Testis (tissue), 3 donors: ENCODE results near the gene TCF23. TPM values are rescaled to one million over a fixed set of nuclear protein-coding genes. Genes with fewer than 3 reads are reported as not detected.
A peak's percentile ranks its signal among the peaks of the same experiment; 100 is the strongest.

Experiments used
- DNase-seq: peaks from one replicate; pipeline ENCODE4 v3.0.0-alpha.2; 2019
- H3K27ac ChIP-seq, 2 donors: fragments of 200-600 bp; sonication (generic); one replicate each; pipeline ENCODE4 v1.5.1; 2019
- H3K27me3 ChIP-seq: fragments of 200-600 bp; sonication (generic); one replicate; pipeline ENCODE4 v1.5.1; 2019
- H3K36me3 ChIP-seq: fragments of 200-600 bp; sonication (generic); one replicate; pipeline ENCODE4 v1.5.1; 2017; ENCODE audit warnings: low read depth; ENCODE audit errors: missing control alignments
- H3K4me1 ChIP-seq: fragments of 200-600 bp; sonication (generic); one replicate; pipeline ENCODE4 v1.5.1; 2019
- H3K4me3 ChIP-seq, 2 donors: fragments of 200-600 bp; sonication (generic); one replicate each; pipeline ENCODE4 v1.5.1; 2017 to 2019
- H3K9me3 ChIP-seq: fragments of 200-600 bp; sonication (generic); one replicate; pipeline ENCODE4 v1.5.1; 2017
- POLR2A ChIP-seq: fragments of 450-650 bp; IDR thresholded peaks from one replicate; pipeline ENCODE4 v1.6.1; 2017; ENCODE audit warnings: antibody characterized with exemption, mild to moderate bottlenecking, moderate library complexity
- WGBS, 2 donors: methylation state at CpG; one replicate each; pipeline ENCODE4 v1.1.5; 2018; 5-methylcytosine and 5-hydroxymethylcytosine counted together
- intact Hi-C: fragments of 100-400 bp; cut with DNase I; formaldehyde crosslinking; loops from one replicate; pipeline ENCODE4 v1.15.1; 2023; ENCODE audit warnings: low total_unique reads
- polyA plus RNA-seq: library from polyadenylated mRNA; stranded (reverse); fragments of 350-450 nt; fragmentation: Illumina TruSeq; extraction: RNeasy Lipid Tissue Mini Kit (QIAGEN cat#74804); gene quantifications from one replicate; pipeline ENCODE4 v1.2.3, GENCODE V29; 2014; ENCODE audit warnings: low read depth, low replicate concordance; ENCODE audit not compliant: insufficient read depth
- total RNA-seq, 2 donors: library from RNA; depleted of rRNA; stranded (reverse); fragments of >200 nt; gene quantifications; one replicate each; pipeline ENCODE4 v1.2.3, GENCODE V29; 2016
- TF ChIP-seq, protein P1 (sequence below), 3 experiments: fragments of 450-650 bp in 2 of 3; fragments of 200-600 bp in 1 of 3; sonication (generic) in 1 of 3; IDR thresholded peaks; one replicate each; pipeline ENCODE4 v1.5.1; 2016 to 2019; ENCODE audit warnings: antibody characterized with exemption in 3 of 3, mild to moderate bottlenecking in 2 of 3, moderate library complexity in 1 of 3

TCF23 gene
- total and polyA plus RNA-seq, 3 donors from 2014 or later, result 5.5 to 6.7 (median 6.6) TPM

GRCh38 chr2:27203741-27204140 is 54.9 kb downstream of the TCF23 start:
- no peaks in the 10 kb centered on the region for H3K36me3 ChIP-seq
- H3K4me1 ChIP-seq, result peaks cover 5% of the 10 kb centered on the region
- TF ChIP-seq POLR2A, result no peak
- TF ChIP-seq, protein P1, sequence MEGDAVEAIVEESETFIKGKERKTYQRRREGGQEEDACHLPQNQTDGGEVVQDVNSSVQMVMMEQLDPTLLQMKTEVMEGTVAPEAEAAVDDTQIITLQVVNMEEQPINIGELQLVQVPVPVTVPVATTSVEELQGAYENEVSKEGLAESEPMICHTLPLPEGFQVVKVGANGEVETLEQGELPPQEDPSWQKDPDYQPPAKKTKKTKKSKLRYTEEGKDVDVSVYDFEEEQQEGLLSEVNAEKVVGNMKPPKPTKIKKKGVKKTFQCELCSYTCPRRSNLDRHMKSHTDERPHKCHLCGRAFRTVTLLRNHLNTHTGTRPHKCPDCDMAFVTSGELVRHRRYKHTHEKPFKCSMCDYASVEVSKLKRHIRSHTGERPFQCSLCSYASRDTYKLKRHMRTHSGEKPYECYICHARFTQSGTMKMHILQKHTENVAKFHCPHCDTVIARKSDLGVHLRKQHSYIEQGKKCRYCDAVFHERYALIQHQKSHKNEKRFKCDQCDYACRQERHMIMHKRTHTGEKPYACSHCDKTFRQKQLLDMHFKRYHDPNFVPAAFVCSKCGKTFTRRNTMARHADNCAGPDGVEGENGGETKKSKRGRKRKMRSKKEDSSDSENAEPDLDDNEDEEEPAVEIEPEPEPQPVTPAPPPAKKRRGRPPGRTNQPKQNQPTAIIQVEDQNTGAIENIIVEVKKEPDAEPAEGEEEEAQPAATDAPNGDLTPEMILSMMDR (IDR thresholded peaks at IDR 0.05), result no peak
- H3K27me3 ChIP-seq, result no peaks in the 10 kb centered on the region
- no peak overlapping the region for H3K27ac ChIP-seq
- WGBS, 2 donors, result 95 to 99% methylated on average over 8 to 9 of the region's 9 CpGs
- no peaks in the 10 kb centered on the region for H3K9me3 ChIP-seq
- no peak for DNase-seq
- intact Hi-C loops, result no loop called here
- H3K4me3 ChIP-seq, result no peak overlapping the region

DNA sequence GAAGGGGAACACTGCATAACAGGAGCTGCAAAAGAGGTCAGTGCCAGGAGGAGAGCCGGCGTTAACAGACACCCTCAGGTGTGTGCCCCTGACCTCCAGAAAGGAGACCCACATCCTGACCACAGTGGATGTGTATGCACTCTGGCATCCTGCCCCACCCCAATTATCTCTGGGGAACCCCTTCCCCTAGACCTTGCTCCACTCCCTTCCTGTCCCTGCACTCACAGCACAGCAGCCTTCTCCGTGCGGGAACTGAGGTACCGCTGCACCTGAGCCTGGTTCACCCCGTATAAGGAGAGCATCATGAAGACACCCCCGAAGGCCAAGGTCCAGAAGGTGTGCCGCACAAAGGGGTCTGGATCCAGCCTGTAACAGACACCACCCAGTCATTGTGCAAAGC is 55.8 kb downstream of the TCF23 start:
- H3K36me3 ChIP-seq, result no peaks in the 10 kb centered on the region
- intact Hi-C loops, result no loop called here
- no peaks in the 10 kb centered on the region for H3K9me3 ChIP-seq
- no peak for DNase-seq
- H3K27me3 ChIP-seq, result no peaks in the 10 kb centered on the region
- TF ChIP-seq, protein P1 (IDR thresholded peaks at IDR 0.05), result no peak
- TF ChIP-seq POLR2A, result no peak
- 90% methylated on average over 8 of the region's 8 CpGs; no CpG with 5 or more reads in 1 of the 2 donors for WGBS, 2 donors
- H3K4me3 ChIP-seq, result no peak overlapping the region
- H3K27ac ChIP-seq, result no peak overlapping the region
- H3K4me1 ChIP-seq, result peaks cover under 1% of the 10 kb centered on the region

GRCh38 chr2:27205206-27205605 is 56.4 kb downstream of the TCF23 start:
- H3K27ac ChIP-seq, result peak overlapping the region in 1 of 2 donors; percentile 17
- TF ChIP-seq POLR2A, result no peak
- TF ChIP-seq, protein P1 (IDR thresholded peaks at IDR 0.05), result no peak
- intact Hi-C loops, result no loop called here
- no peaks in the 10 kb centered on the region for H3K36me3 ChIP-seq
- no peak for DNase-seq
- no peaks in the 10 kb centered on the region for H3K4me1 ChIP-seq
- H3K27me3 ChIP-seq, result no peaks in the 10 kb centered on the region
- WGBS, 2 donors, result 42 to 50% methylated on average over 1 to 8 of the region's 8 CpGs
- H3K9me3 ChIP-seq, result no peaks in the 10 kb centered on the region
- H3K4me3 ChIP-seq, result no peak overlapping the region

GRCh38 chr2:27206346-27206745 is 57.5 kb downstream of the TCF23 start:
- intact Hi-C loops, result no loop called here
- TF ChIP-seq POLR2A, result no peak
- TF ChIP-seq, protein P1 (IDR thresholded peaks at IDR 0.05), result no peak
- DNase-seq, result no peak

More at GRCh38 chr2:27206346-27206745, 57.5 kb downstream of the TCF23 start:
- no peak overlapping the region for H3K27ac ChIP-seq
- H3K4me3 ChIP-seq, result no peak overlapping the region
- no peaks in the 10 kb centered on the region for H3K36me3 ChIP-seq
- no peaks in the 10 kb centered on the region for H3K27me3 ChIP-seq
- no peaks in the 10 kb centered on the region for H3K9me3 ChIP-seq
- H3K4me1 ChIP-seq, result peaks cover 4% of the 10 kb centered on the region
- 95 to 100% methylated on average over 6 of the region's 6 CpGs for WGBS, 2 donors

Other genes starting within 250 kb of the TCF23 start
- 10 to 100 TPM; 31.4 to 49.8 TPM for gene MAPRE3, start 178.4 kb upstream of the TCF23 start, total RNA-seq
- gene MAPRE3, start 178.4 kb upstream of the TCF23 start, polyA plus RNA-seq, result 112 TPM
- 10 to 100 TPM; 64.8 to 73.9 TPM for gene TMEM214, start 116.0 kb upstream of the TCF23 start, total RNA-seq
- 81.9 TPM for gene TMEM214, start 116.0 kb upstream of the TCF23 start, polyA plus RNA-seq
- gene AGBL5, start 97.3 kb upstream of the TCF23 start, total RNA-seq, result 100 to 1,000 TPM; 227 to 294 TPM
- 784 TPM for gene AGBL5, start 97.3 kb upstream of the TCF23 start, polyA plus RNA-seq
- 100 to 1,000 TPM; 220 to 262 TPM for gene OST4, start 77.3 kb upstream of the TCF23 start, total RNA-seq
- gene OST4, start 77.3 kb upstream of the TCF23 start, polyA plus RNA-seq, result 297 TPM
- 10 to 100 TPM; 29.2 to 50.7 TPM for gene EMILIN1, start 70.4 kb upstream of the TCF23 start, total RNA-seq
- gene EMILIN1, start 70.4 kb upstream of the TCF23 start, polyA plus RNA-seq, result 35.9 TPM
- 10 to 100 TPM in 1 of 2 donors, 1 to 10 TPM in 1; 5.3 to 13.4 TPM for gene KHK, start 62.2 kb upstream of the TCF23 start, total RNA-seq
- 11.5 TPM for gene KHK, start 62.2 kb upstream of the TCF23 start, polyA plus RNA-seq
- 10 to 100 TPM in 1 of 2 donors, 1 to 10 TPM in 1; 6.6 to 11.1 TPM for gene CGREF1, start 29.9 kb upstream of the TCF23 start, total RNA-seq
- gene CGREF1, start 29.9 kb upstream of the TCF23 start, polyA plus RNA-seq, result 7.4 TPM
- gene ABHD1, start 25.2 kb upstream of the TCF23 start, total RNA-seq, result 10 to 100 TPM; 37.3 to 76.4 TPM
- gene ABHD1, start 25.2 kb upstream of the TCF23 start, polyA plus RNA-seq, result 141 TPM
- 10 to 100 TPM; 82.0 to 84.0 TPM for gene PREB, start 14.4 kb upstream of the TCF23 start, total RNA-seq
- 62.4 TPM for gene PREB, start 14.4 kb upstream of the TCF23 start, polyA plus RNA-seq
- 10 to 100 TPM; 12.8 to 55.4 TPM for gene PRR30, start 9.6 kb upstream of the TCF23 start, total RNA-seq
- gene PRR30, start 9.6 kb upstream of the TCF23 start, polyA plus RNA-seq, result 153 TPM
- 100 to 1,000 TPM; 263 to 295 TPM for gene ATRAID, start 63.0 kb downstream of the TCF23 start, total RNA-seq
- 323 TPM for gene ATRAID, start 63.0 kb downstream of the TCF23 start, polyA plus RNA-seq
- gene SLC5A6, start 63.3 kb downstream of the TCF23 start, total RNA-seq, result 10 to 100 TPM; 83.4 to 84.0 TPM
- gene SLC5A6, start 63.3 kb downstream of the TCF23 start, polyA plus RNA-seq, result 83.9 TPM
- gene CAD, start 68.4 kb downstream of the TCF23 start, total RNA-seq, result 10 to 100 TPM; 62.5 to 66.9 TPM
- 40.0 TPM for gene CAD, start 68.4 kb downstream of the TCF23 start, polyA plus RNA-seq
- 100 to 1,000 TPM; 130 to 160 TPM for gene SLC30A3, start 114.0 kb downstream of the TCF23 start, total RNA-seq
- gene SLC30A3, start 114.0 kb downstream of the TCF23 start, polyA plus RNA-seq, result 111 TPM
- gene DNAJC5G, start 126.4 kb downstream of the TCF23 start, total RNA-seq, result 10 to 100 TPM; 37.4 to 57.9 TPM
- gene DNAJC5G, start 126.4 kb downstream of the TCF23 start, polyA plus RNA-seq, result 65.0 TPM
- 10 to 100 TPM; 38.5 to 46.8 TPM for gene TRIM54, start 133.4 kb downstream of the TCF23 start, total RNA-seq
- gene TRIM54, start 133.4 kb downstream of the TCF23 start, polyA plus RNA-seq, result 28.3 TPM
- gene UCN, start 159.4 kb downstream of the TCF23 start, total RNA-seq, result 10 to 100 TPM; 16.2 to 18.8 TPM
- 0.75 TPM for gene UCN, start 159.4 kb downstream of the TCF23 start, polyA plus RNA-seq
- 10 to 100 TPM; 71.2 to 72.3 TPM for gene MPV17, start 174.1 kb downstream of the TCF23 start, total RNA-seq
- gene MPV17, start 174.1 kb downstream of the TCF23 start, polyA plus RNA-seq, result 59.5 TPM
- 10 to 100 TPM; 72.6 to 91.3 TPM for gene GTF3C2, start 207.8 kb downstream of the TCF23 start, total RNA-seq
- gene GTF3C2, start 207.8 kb downstream of the TCF23 start, polyA plus RNA-seq, result 55.1 TPM
- gene EIF2B4, start 221.3 kb downstream of the TCF23 start, total RNA-seq, result 10 to 100 TPM; 59.4 to 67.7 TPM
- 111 TPM for gene EIF2B4, start 221.3 kb downstream of the TCF23 start, polyA plus RNA-seq
- gene SNX17, start 221.6 kb downstream of the TCF23 start, total RNA-seq, result 100 to 1,000 TPM in 1 of 2 donors, 10 to 100 TPM in 1; 79.3 to 104 TPM
- 96.5 TPM for gene SNX17, start 221.6 kb downstream of the TCF23 start, polyA plus RNA-seq
- gene ZNF513, start 231.7 kb downstream of the TCF23 start, total RNA-seq, result 10 to 100 TPM; 26.7 to 39.4 TPM
- 39.8 TPM for gene ZNF513, start 231.7 kb downstream of the TCF23 start, polyA plus RNA-seq